Nephron (organoid): Measurements from ENCODE around the gene COBLL1.
"Not testable (repeated sequence)": the region's sequence is repeated elsewhere in the genome, so short reads cannot be mapped to it uniquely, and the experiment has no call there.

Experiments used
- H3K27ac Mint-ChIP-seq, 3 experiments: 2 replicates each; pipeline ENCODE4 v1.8.0; 2020; ENCODE audit warnings: mixed read lengths in 3 of 3, mild to moderate bottlenecking in 2 of 3, moderate library complexity in 1 of 3
- H3K27me3 Mint-ChIP-seq: 2 replicates; pipeline ENCODE4 v1.8.0; 2021; ENCODE audit warnings: low read depth, mild to moderate bottlenecking, moderate library complexity, mixed read lengths
- H3K36me3 Mint-ChIP-seq: 2 replicates; pipeline ENCODE4 v1.8.0; 2020; ENCODE audit warnings: low read depth, mixed read lengths
- H3K4me1 Mint-ChIP-seq: 2 replicates; pipeline ENCODE4 v1.8.0; 2020; ENCODE audit warnings: mixed read lengths
- H3K4me3 Mint-ChIP-seq, 3 experiments: 2 replicates each; pipeline ENCODE4 v1.8.0; 2020; ENCODE audit warnings: mild to moderate bottlenecking in 3 of 3, mixed read lengths in 3 of 3, moderate library complexity in 2 of 3
- H3K9me3 Mint-ChIP-seq: 2 replicates; pipeline ENCODE4 v1.8.0; 2020; ENCODE audit warnings: mixed read lengths
- TF ChIP-seq, protein P1 (sequence below), 3 experiments: fragments of 200-600 bp; sonication (generic); IDR thresholded peaks; one replicate each; pipeline ENCODE4 v1.5.0; 2021; ENCODE audit warnings: antibody characterized with exemption in 3 of 3; ENCODE audit not compliant: unreplicated experiment in 3 of 3

COBLL1 gene

GRCh38 chr2:164867779-164868397 lies 26.3 kb upstream of the COBLL1 start:
- H3K4me1 Mint-ChIP-seq: no peaks in the 10 kb centered on the region

DNA sequence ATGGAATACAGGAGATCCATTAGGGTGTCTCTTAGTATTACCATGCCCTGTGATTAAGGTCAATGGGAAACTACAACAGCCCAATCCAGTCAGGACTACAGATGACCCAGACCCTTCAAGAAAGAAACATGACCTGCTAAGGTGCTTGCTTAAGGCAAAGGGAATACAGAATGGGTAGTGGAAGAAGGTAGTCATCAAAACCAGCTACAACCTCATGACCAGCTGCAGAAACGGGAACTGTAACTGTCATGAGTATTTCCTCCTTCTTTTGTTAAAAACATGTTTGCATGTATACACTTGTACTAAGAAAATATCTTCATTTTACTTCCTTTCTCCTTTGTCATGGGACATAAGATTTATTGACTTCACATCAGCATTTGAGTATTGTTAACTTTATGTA lies 24.8 kb upstream of the COBLL1 start:
- not testable (repeated sequence) for H3K36me3 Mint-ChIP-seq, H3K4me1 Mint-ChIP-seq, H3K27me3 Mint-ChIP-seq, H3K4me3 Mint-ChIP-seq, H3K27ac Mint-ChIP-seq, H3K9me3 Mint-ChIP-seq

More at GRCh38 chr2:164867779-164868397, 26.3 kb upstream of the COBLL1 start:
- no peaks in the 10 kb centered on the region for H3K27me3 Mint-ChIP-seq
- TF ChIP-seq, protein P1, sequence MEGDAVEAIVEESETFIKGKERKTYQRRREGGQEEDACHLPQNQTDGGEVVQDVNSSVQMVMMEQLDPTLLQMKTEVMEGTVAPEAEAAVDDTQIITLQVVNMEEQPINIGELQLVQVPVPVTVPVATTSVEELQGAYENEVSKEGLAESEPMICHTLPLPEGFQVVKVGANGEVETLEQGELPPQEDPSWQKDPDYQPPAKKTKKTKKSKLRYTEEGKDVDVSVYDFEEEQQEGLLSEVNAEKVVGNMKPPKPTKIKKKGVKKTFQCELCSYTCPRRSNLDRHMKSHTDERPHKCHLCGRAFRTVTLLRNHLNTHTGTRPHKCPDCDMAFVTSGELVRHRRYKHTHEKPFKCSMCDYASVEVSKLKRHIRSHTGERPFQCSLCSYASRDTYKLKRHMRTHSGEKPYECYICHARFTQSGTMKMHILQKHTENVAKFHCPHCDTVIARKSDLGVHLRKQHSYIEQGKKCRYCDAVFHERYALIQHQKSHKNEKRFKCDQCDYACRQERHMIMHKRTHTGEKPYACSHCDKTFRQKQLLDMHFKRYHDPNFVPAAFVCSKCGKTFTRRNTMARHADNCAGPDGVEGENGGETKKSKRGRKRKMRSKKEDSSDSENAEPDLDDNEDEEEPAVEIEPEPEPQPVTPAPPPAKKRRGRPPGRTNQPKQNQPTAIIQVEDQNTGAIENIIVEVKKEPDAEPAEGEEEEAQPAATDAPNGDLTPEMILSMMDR (IDR thresholded peaks at IDR 0.05; ENCODE audit: unreplicated experiment in 3 of 3): no peak
- H3K4me3 Mint-ChIP-seq: no peak overlapping the region
- H3K9me3 Mint-ChIP-seq: no peaks in the 10 kb centered on the region
- no peaks in the 10 kb centered on the region for H3K36me3 Mint-ChIP-seq
- no peak overlapping the region for H3K27ac Mint-ChIP-seq

GRCh38 chr2:164860694-164861042 lies 19.0 kb upstream of the COBLL1 start:
- no peaks in the 10 kb centered on the region for H3K4me1 Mint-ChIP-seq
- TF ChIP-seq, protein P1 (IDR thresholded peaks at IDR 0.05; ENCODE audit: unreplicated experiment in 3 of 3): no peak
- H3K36me3 Mint-ChIP-seq: no peaks in the 10 kb centered on the region
- no peaks in the 10 kb centered on the region for H3K9me3 Mint-ChIP-seq
- no peaks in the 10 kb centered on the region for H3K27me3 Mint-ChIP-seq
- H3K4me3 Mint-ChIP-seq: no peak overlapping the region
- no peak overlapping the region for H3K27ac Mint-ChIP-seq

DNA sequence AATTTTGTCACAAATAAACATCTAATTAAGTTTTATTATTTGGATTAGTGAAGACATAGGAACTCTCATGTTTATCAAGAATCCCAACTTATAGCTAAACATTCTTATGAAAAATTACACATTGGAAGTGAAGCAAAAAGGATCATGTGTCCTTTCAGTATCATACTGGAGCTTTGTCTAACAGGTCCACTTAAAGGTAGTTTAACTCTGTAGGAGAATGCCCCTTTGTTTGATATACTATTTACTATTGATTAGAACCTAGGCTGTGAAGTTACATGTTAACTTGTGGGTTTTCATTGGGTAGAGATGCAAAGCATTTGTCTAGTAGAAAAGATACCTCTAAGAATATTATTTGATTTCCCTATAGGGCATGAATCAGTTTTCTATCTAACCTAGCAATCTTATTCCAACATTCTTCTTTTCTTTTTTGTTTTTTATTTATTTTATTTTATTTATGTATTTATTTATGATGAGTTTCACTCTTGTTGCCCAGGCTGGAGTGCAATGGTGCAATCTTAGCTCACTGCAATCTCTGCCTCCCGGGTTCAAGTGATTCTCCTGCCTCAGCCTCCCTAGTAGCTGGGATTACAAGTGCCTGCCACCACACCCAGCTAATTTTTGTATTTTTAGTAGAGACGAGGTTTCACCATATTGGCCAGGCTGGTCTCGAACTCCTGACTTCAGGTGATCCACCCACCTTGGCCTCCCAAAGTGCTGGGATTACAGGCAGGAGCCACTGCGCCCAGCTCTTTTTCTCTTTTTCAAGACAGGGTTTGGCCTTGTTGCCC lies 18.5 kb upstream of the COBLL1 start:
- not testable (repeated sequence) for H3K4me3 Mint-ChIP-seq, H3K27me3 Mint-ChIP-seq, H3K36me3 Mint-ChIP-seq, H3K27ac Mint-ChIP-seq, H3K4me1 Mint-ChIP-seq, H3K9me3 Mint-ChIP-seq

- no peaks in the 10 kb centered on the region for H3K4me1 Mint-ChIP-seq
Measured at GRCh38 chr2:164859251-164859818, 17.7 kb upstream of the COBLL1 start.

GRCh38 chr2:164852086-164852485 lies 10.5 kb upstream of the COBLL1 start:
- TF ChIP-seq, protein P1 (IDR thresholded peaks at IDR 0.05; ENCODE audit: unreplicated experiment in 3 of 3): no peak
- H3K27me3 Mint-ChIP-seq: peaks cover 23% of the 10 kb centered on the region
- no peaks in the 10 kb centered on the region for H3K36me3 Mint-ChIP-seq
- H3K27ac Mint-ChIP-seq: no peak overlapping the region
- no peaks in the 10 kb centered on the region for H3K4me1 Mint-ChIP-seq
- no peaks in the 10 kb centered on the region for H3K9me3 Mint-ChIP-seq
- no peak overlapping the region for H3K4me3 Mint-ChIP-seq

More at GRCh38 chr2:164859251-164859818, 17.7 kb upstream of the COBLL1 start:
- Mint-ChIP-seq H3K9me3 (no peaks in the 10 kb centered on the region), H3K4me3 (no peak overlapping the region), H3K27ac (no peak overlapping the region), H3K36me3 (no peaks in the 10 kb centered on the region), H3K27me3 (no peaks in the 10 kb centered on the region)
- TF ChIP-seq, protein P1 (IDR thresholded peaks at IDR 0.05; ENCODE audit: unreplicated experiment in 3 of 3): no peak
